ENCODE results near the gene SUPT20HL1.

Gene SUPT20HL1

GRCh38 chrX:24396236-24396930 lies 35.9 kb downstream of the SUPT20HL1 start:
- DNase-seq (ENCODE audit: low read depth in 2 of 2): no peak

- no peak for DNase-seq (ENCODE audit: low read depth in 2 of 2)
These were observed 36.5 kb downstream of the SUPT20HL1 start for GRCh38 chrX:24396931-24397279.

GRCh38 chrX:24398766-24399165 lies 38.3 kb downstream of the SUPT20HL1 start:
- no peak for DNase-seq (ENCODE audit: low read depth in 2 of 2)

GRCh38 chrX:24399550-24399949 lies 39.1 kb downstream of the SUPT20HL1 start:
- no peak for DNase-seq (ENCODE audit: low read depth in 2 of 2)

GRCh38 chrX:24405959-24406358 lies 45.5 kb downstream of the SUPT20HL1 start:
- no peak for DNase-seq (ENCODE audit: low read depth in 2 of 2)

Measured in stimulated activated CD4-positive, alpha-beta T cell treated with anti-CD3 and anti-CD28 coated beads, Interleukin-15, amount 100 ng/mL, for 48 hours (primary cell).